Epithelial cell of proximal tubule (primary cell): ENCODE data around the gene SV2B. TPM values are rescaled to one million over a fixed set of nuclear protein-coding genes. Genes with fewer than 3 reads are reported as not detected.
A peak's percentile ranks its signal among the peaks of the same experiment; 100 is the strongest.

Experiments used
- DNase-seq: peaks from one replicate; pipeline ENCODE4 v3.0.0-alpha.2; 2011; ENCODE audit warnings: low read depth
- H3K4me3 ChIP-seq: 2 replicates; pipeline ENCODE4 v1.5.1; 2011; ENCODE audit warnings: low read depth, mild to moderate bottlenecking, low read length
- CTCF ChIP-seq: conservative IDR thresholded peaks from 2 replicates; pipeline ENCODE4 v1.5.1; 2012; ENCODE audit warnings: low read depth, mild to moderate bottlenecking, low read length
- total RNA-seq: library from RNA; depleted of rRNA; stranded (reverse); fragments of >200 nt; gene quantifications from 2 replicates; pipeline ENCODE4 v1.2.3, GENCODE V29; 2015

SV2B gene
- total RNA-seq, 1 donor from 2014 or later, result not detected

GRCh38 chr15:91257746-91258414 is 157.8 kb downstream of the SV2B start:
- no peak overlapping the region for H3K4me3 ChIP-seq
- TF ChIP-seq CTCF, result no peak
- DNase-seq, result no peak

GRCh38 chr15:91258415-91258759 is 158.3 kb downstream of the SV2B start:
- no peak for DNase-seq
- peak; percentile 28 for TF ChIP-seq CTCF
- no peak overlapping the region for H3K4me3 ChIP-seq

GRCh38 chr15:91259077-91259476 is 159.0 kb downstream of the SV2B start:
- no peak for TF ChIP-seq CTCF
- no peak overlapping the region for H3K4me3 ChIP-seq
- DNase-seq, result no peak

GRCh38 chr15:91261345-91261744 is 161.3 kb downstream of the SV2B start:
- DNase-seq, result no peak
- no peak overlapping the region for H3K4me3 ChIP-seq
- TF ChIP-seq CTCF, result no peak

GRCh38 chr15:91263632-91264531 is 163.8 kb downstream of the SV2B start:
- peak; percentile 63 for DNase-seq
- no peak for TF ChIP-seq CTCF
- H3K4me3 ChIP-seq, result peak overlapping the region; percentile 25

- no peak for TF ChIP-seq CTCF
- DNase-seq, result no peak
- H3K4me3 ChIP-seq, result no peak overlapping the region
These were observed 164.7 kb downstream of the SV2B start for GRCh38 chr15:91264651-91265351.
